ENCODE results near the gene LRRC25. TPM values are rescaled to one million over a fixed set of nuclear protein-coding genes. Genes with fewer than 3 reads are reported as not detected.

LRRC25 gene
- total and polyA plus RNA-seq, 10 of the 15 experiments (the other 5 are each of a cell fraction or from before 2014, with no cell fraction given) = 0.38 to 2.9 (median 1.2) TPM

DNA sequence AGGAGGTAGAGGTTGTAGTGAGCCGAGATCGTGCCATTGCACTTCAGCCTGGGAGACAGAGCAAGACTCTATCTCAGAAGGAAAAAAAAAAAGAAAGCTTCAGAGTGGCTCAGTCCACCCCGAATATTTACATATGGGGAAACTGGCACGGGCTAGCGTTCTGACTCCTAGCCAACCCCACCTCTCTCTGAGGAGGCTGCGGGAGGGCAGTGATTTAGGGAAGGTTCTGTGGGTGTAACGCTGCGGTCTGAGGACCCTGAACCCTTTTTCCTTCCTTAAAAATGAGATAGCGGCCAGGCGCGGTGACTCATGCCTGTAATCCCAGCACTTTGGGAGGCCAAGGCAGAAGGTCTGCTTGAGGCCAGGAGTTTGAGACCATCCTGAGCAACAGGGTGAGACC, 5.0 kb downstream of the LRRC25 start:
- ChIA-PET POLR2A (interaction anchor here (1.0 to 2.0 kb wide), 2 partner anchors 25 to 57 kb away, joined by 3 to 9 read pairs; no protein-coding TSS in a partner anchor), SMC1A (ENCODE audit: uncharacterized antibody, unreplicated experiment) (interaction anchor here (0.6 to 1.0 kb wide), 4 partner anchors 24 to 207 kb away, joined by 3 read pairs; no protein-coding TSS in a partner anchor), RAD21 (ENCODE audit: unreplicated experiment) (interaction anchor here (0.8 to 5.5 kb wide), 3 partner anchors 20 to 43 kb away, joined by 3 to 63 read pairs (median 4); no protein-coding TSS in a partner anchor), CTCF (interaction anchor here (1.7 to 9.4 kb wide), 4 partner anchors 8 to 113 kb away, joined by 7 to 144 read pairs (median 58); partner anchors contain the start of gene LRRC25)
- H3K9ac ChIP-seq (ENCODE audit: control insufficient read depth, insufficient read depth, low read length) = no peak overlapping the region
- FAIRE-seq = no peak
- intact Hi-C loops (cut with micrococcal nuclease; ENCODE audit: unreplicated experiment) = no loop called here
- no peak overlapping the region for H3K27ac ChIP-seq (ENCODE audit: control insufficient read depth, insufficient read depth)
- peak; percentile 16; the same call in 1 of the 3 replicates for ATAC-seq
- H3K79me2 ChIP-seq (ENCODE audit: control insufficient read depth, insufficient read depth, low read length) = no peaks in the 10 kb centered on the region
- DNase-seq (ENCODE audit: low read depth, low spot score) = no peak
- H3K27me3 ChIP-seq (replicated peaks in 1 of 2; ENCODE audit: control insufficient read depth in 2 of 2, insufficient read depth in 2 of 2, low read length in 1 of 2) = no peaks in the 10 kb centered on the region; a peak in 1 of 4 replicates
- WGBS (ENCODE audit: insufficient coverage, insufficient replicate concordance, low lambda C conversion rate, missing lambda C conversion rate) = 2% methylated on average over 11 of the region's 11 CpGs
- H3K4me3 ChIP-seq = no peak overlapping the region
- in situ Hi-C loops (cut with MboI) = no loop called here
- H3K9me3 ChIP-seq (replicated peaks; ENCODE audit: control insufficient read depth, insufficient read depth, low read length) = no peaks in the 10 kb centered on the region; the same call in 2 of the 3 replicates
- no peaks in the 10 kb centered on the region for H3K36me3 ChIP-seq (ENCODE audit: control insufficient read depth in 2 of 2, insufficient read depth in 2 of 2, low read length in 1 of 2)
- peak; percentile 81 to 82; a peak in 3 of 4 replicates for TF ChIP-seq BHLHE40 (IDR thresholded peaks at IDR 0.05; ENCODE audit: borderline replicate concordance in 1 of 2, low read depth in 2 of 2, low read length in 1 of 2)
- no peak for TF ChIP-seq TCF7 (IDR thresholded peaks at IDR 0.05; ENCODE audit: borderline replicate concordance)
- TF ChIP-seq EED (IDR thresholded peaks at IDR 0.05; ENCODE audit: low read depth) = 0 out of 2 replicates have a peak, but pooled peaks have one; percentile 11
- TF ChIP-seq RFX5 (IDR thresholded peaks at IDR 0.05; ENCODE audit: low read depth, low read length) = no peak
- 0 out of 3 replicates have a peak, but pooled peaks have one; percentile 22 for TF ChIP-seq POU2F2 (IDR thresholded peaks at IDR 0.05; ENCODE audit: borderline replicate concordance, low read depth, low read length)
- peak; percentile 30; the same call in 1 of the 2 replicates for TF ChIP-seq RUNX3 (IDR thresholded peaks at IDR 0.05; ENCODE audit: low read length)
- peak overlapping the region; percentile 26 for H3K4me2 ChIP-seq (ENCODE audit: control insufficient read depth, insufficient read depth)
- no peak overlapping the region; the same call in 1 of the 2 replicates for H2AFZ ChIP-seq (ENCODE audit: control insufficient read depth, low read depth, low read length)
- H4K20me1 ChIP-seq (ENCODE audit: control insufficient read depth, insufficient read depth) = no peaks in the 10 kb centered on the region
- H3K4me1 ChIP-seq (ENCODE audit: control insufficient read depth, insufficient read depth, low read length) = peaks cover 31% of the 10 kb centered on the region
- BruUV-seq (replicated peaks) = no TSS peak
